HEK293 (cell line): ENCODE data around the gene PRR35.

Experiments used
- CTCF ChIA-PET: fragments of 350-600 bp; formaldehyde crosslinking; extraction: SDS; loops from one replicate; lab custom pipeline; 2021; ENCODE audit warnings: antibody characterized with exemption; lab: Yijun Ruan, JAX
- POLR2A ChIA-PET: fragments of 300-600 bp; formaldehyde crosslinking; extraction: SDS; loops from one replicate; lab custom pipeline; 2020; ENCODE audit warnings: antibody characterized with exemption, inconsistent platforms; lab: Yijun Ruan, JAX
- H3K27ac ChIP-seq: fragments of 200-500 bp; sonication (Bioruptor generic); 2 replicates; pipeline ENCODE4 v1.5.1; 2014; ENCODE audit warnings: low read depth, low read length, control low read depth, inconsistent platforms; ENCODE audit errors: extremely low read depth
- H3K36me3 ChIP-seq, 2 experiments: fragments of 200-500 bp in 1 of 2; sonication (Bioruptor generic) in 1 of 2; 1 replicate in 1 of 2; 2 replicates in 1 of 2; pipeline ENCODE4 v1.5.1; 2014 to 2017; ENCODE audit warnings: inconsistent platforms in 2 of 2, low read length in 2 of 2; ENCODE audit not compliant: control insufficient read depth in 2 of 2, insufficient read depth in 1 of 2
- H3K4me1 ChIP-seq: fragments of 200-500 bp; sonication (Bioruptor generic); 2 replicates; pipeline ENCODE4 v1.5.1; 2014; ENCODE audit warnings: mild to moderate bottlenecking, low read length, inconsistent platforms; ENCODE audit not compliant: control insufficient read depth, insufficient read depth
- H3K4me3 ChIP-seq: 2 replicates; pipeline ENCODE4 v1.5.1; 2011; ENCODE audit warnings: low read depth, mild to moderate bottlenecking, control low read depth, low read length, moderate library complexity
- H3K9me3 ChIP-seq: fragments of 200-500 bp; sonication (Bioruptor generic); 2 replicates; pipeline ENCODE4 v1.5.1; 2014; ENCODE audit warnings: low read depth, low read length, inconsistent platforms; ENCODE audit not compliant: control insufficient read depth, insufficient read depth
- GFI1B ChIP-seq: fragments of 450-650 bp; formaldehyde crosslinking; IDR thresholded peaks from 2 replicates; pipeline ENCODE4 v1.5.1; 2016; ENCODE audit warnings: missing biosample characterization, missing genetic modification characterization
- GLIS1 ChIP-seq: fragments of 450-650 bp; formaldehyde crosslinking; IDR thresholded peaks from 2 replicates; pipeline ENCODE4 v1.5.1; 2016; ENCODE audit warnings: missing biosample characterization, missing genetic modification characterization
- KLF16 ChIP-seq: fragments of 450-650 bp; formaldehyde crosslinking; IDR thresholded peaks from 2 replicates; pipeline ENCODE4 v1.5.1; 2017; ENCODE audit warnings: missing biosample characterization, missing genetic modification characterization
- PRDM6 ChIP-seq: fragments of 450-650 bp; formaldehyde crosslinking; IDR thresholded peaks from 2 replicates; pipeline ENCODE4 v1.5.1; 2017; ENCODE audit warnings: missing biosample characterization, missing genetic modification characterization
- RBAK ChIP-seq: fragments of 450-650 bp; formaldehyde crosslinking; IDR thresholded peaks from 2 replicates; pipeline ENCODE4 v1.5.1; 2016; ENCODE audit warnings: missing biosample characterization, missing genetic modification characterization
- ZBTB6 ChIP-seq: fragments of 450-650 bp; formaldehyde crosslinking; IDR thresholded peaks from 2 replicates; pipeline ENCODE4 v1.5.1; 2017; ENCODE audit warnings: missing biosample characterization, missing genetic modification characterization
- ZIC2 ChIP-seq: fragments of 450-650 bp; formaldehyde crosslinking; IDR thresholded peaks from 2 replicates; pipeline ENCODE4 v1.5.1; 2016; ENCODE audit warnings: missing biosample characterization, missing genetic modification characterization
- ZNF174 ChIP-seq: fragments of 450-650 bp; formaldehyde crosslinking; IDR thresholded peaks from 2 replicates; pipeline ENCODE4 v1.5.0; 2017; ENCODE audit warnings: missing biosample characterization, mild to moderate bottlenecking, missing genetic modification characterization
- ZNF175 ChIP-seq: fragments of 450-650 bp; formaldehyde crosslinking; IDR thresholded peaks from 2 replicates; pipeline ENCODE4 v1.5.1; 2016; ENCODE audit warnings: missing biosample characterization, missing genetic modification characterization
- ZNF214 ChIP-seq: fragments of 450-650 bp; formaldehyde crosslinking; IDR thresholded peaks from 2 replicates; pipeline ENCODE4 v1.5.1; 2017; ENCODE audit warnings: missing biosample characterization, mild to moderate bottlenecking, missing genetic modification characterization, borderline replicate concordance
- ZNF280C ChIP-seq: fragments of 450-650 bp; formaldehyde crosslinking; IDR thresholded peaks from 2 replicates; pipeline ENCODE4 v1.5.1; 2016; ENCODE audit warnings: missing biosample characterization, missing genetic modification characterization
- ZNF292 ChIP-seq: fragments of 450-650 bp; formaldehyde crosslinking; IDR thresholded peaks from 2 replicates; pipeline ENCODE4 v1.5.1; 2016; ENCODE audit warnings: low read depth, missing biosample characterization, missing genetic modification characterization, borderline replicate concordance
- ZNF350 ChIP-seq: fragments of 450-650 bp; formaldehyde crosslinking; IDR thresholded peaks from 2 replicates; pipeline ENCODE4 v1.5.0; 2017; ENCODE audit warnings: missing biosample characterization, mild to moderate bottlenecking, missing genetic modification characterization
- ZNF416 ChIP-seq: fragments of 450-650 bp; formaldehyde crosslinking; IDR thresholded peaks from 2 replicates; pipeline ENCODE4 v1.5.1; 2016; ENCODE audit warnings: missing biosample characterization, missing genetic modification characterization
- ZNF473 ChIP-seq: fragments of 450-650 bp; formaldehyde crosslinking; IDR thresholded peaks from 2 replicates; pipeline ENCODE4 v1.5.1; 2017; ENCODE audit warnings: missing biosample characterization, missing genetic modification characterization
- ZNF560 ChIP-seq: fragments of 450-650 bp; formaldehyde crosslinking; IDR thresholded peaks from 2 replicates; pipeline ENCODE4 v1.5.1; 2017; ENCODE audit warnings: missing biosample characterization, missing genetic modification characterization, borderline replicate concordance
- ZNF621 ChIP-seq: fragments of 450-650 bp; formaldehyde crosslinking; IDR thresholded peaks from 2 replicates; pipeline ENCODE4 v1.5.1; 2017; ENCODE audit warnings: missing biosample characterization, missing genetic modification characterization
- ZNF654 ChIP-seq: fragments of 450-650 bp; formaldehyde crosslinking; IDR thresholded peaks from 2 replicates; pipeline ENCODE4 v1.5.1; 2016; ENCODE audit warnings: low read depth, missing biosample characterization, missing genetic modification characterization
- ZNF792 ChIP-seq: fragments of 450-650 bp; formaldehyde crosslinking; IDR thresholded peaks from 2 replicates; pipeline ENCODE4 v1.5.1; 2016; ENCODE audit warnings: missing biosample characterization, missing genetic modification characterization
- ZNF830 ChIP-seq: fragments of 450-650 bp; IDR thresholded peaks from 2 replicates; pipeline ENCODE4 v1.5.0; 2018; ENCODE audit warnings: missing biosample characterization, missing genetic modification characterization, low read depth, mild to moderate bottlenecking, moderate library complexity
- ZXDB ChIP-seq: fragments of 450-650 bp; formaldehyde crosslinking; IDR thresholded peaks from 2 replicates; pipeline ENCODE4 v1.5.1; 2016; ENCODE audit warnings: missing biosample characterization, missing genetic modification characterization

PRR35 gene

GRCh38 chr16:560204-560700 is at the start of gene PRR35:
TSS of gene PRR35 (plus strand) at chr16:560394. CDS start at chr16:563295, 2,901 bp downstream.
- H3K4me1 ChIP-seq = no peaks in the 10 kb centered on the region; the same call in 1 of the 2 replicates
- no peak for TF ChIP-seq ZNF416 (tag by site-specific recombination)
- no peak for TF ChIP-seq ZXDB (tag by site-specific recombination)
- TF ChIP-seq PRDM6 (tag by site-specific recombination) = no peak
- peak; percentile 13; the same call in 1 of the 2 replicates for TF ChIP-seq ZBTB6
- POLR2A ChIA-PET = no interaction called here
- no peak within 1 kb of the TSS; the same call in 1 of the 2 replicates for H3K27ac ChIP-seq
- no peaks in the 10 kb centered on the region for H3K36me3 ChIP-seq
- H3K9me3 ChIP-seq = no peaks in the 10 kb centered on the region
- CTCF ChIA-PET = no interaction called here
- no peak within 1 kb of the TSS for H3K4me3 ChIP-seq

- no peaks in the 10 kb centered on the region for H3K4me1 ChIP-seq
- H3K27ac ChIP-seq = no peak overlapping the region
- TF ChIP-seq ZNF560 (tag by site-specific recombination) (no peak), ZNF174 (tag by site-specific recombination) (no peak), GLIS1 (tag by site-specific recombination) (no peak), ZIC2 (tag by site-specific recombination) (peak; percentile 98), ZNF175 (no peak), RBAK (tag by site-specific recombination) (no peak)
- no peak overlapping the region for H3K4me3 ChIP-seq
- ChIA-PET CTCF (interaction anchor here (0.6 kb wide), 1 partner anchor 419 kb away, joined by 4 read pairs; no protein-coding TSS in a partner anchor), POLR2A (no interaction called here)
- no peaks in the 10 kb centered on the region for H3K9me3 ChIP-seq
- peaks cover 0 to 49% of the 10 kb centered on the region in 2 experiments; a peak in 2 of 3 replicates for H3K36me3 ChIP-seq
Measured at GRCh38 chr16:512802-513201, 47.4 kb upstream of the PRR35 start.

- peaks cover 0 to 52% of the 10 kb centered on the region in 2 experiments; a peak in 2 of 3 replicates for H3K36me3 ChIP-seq
Measured at GRCh38 chr16:513950-514349, 46.2 kb upstream of the PRR35 start.

More at GRCh38 chr16:513950-514349, 46.2 kb upstream of the PRR35 start:
- CTCF ChIA-PET = no interaction called here
- no peak overlapping the region for H3K27ac ChIP-seq
- no peaks in the 10 kb centered on the region for H3K9me3 ChIP-seq
- TF ChIP-seq ZNF654 (tag by site-specific recombination) = no peak
- TF ChIP-seq ZNF214 (tag by site-specific recombination) = no peak
- TF ChIP-seq ZNF621 = no peak
- no peak for TF ChIP-seq ZNF280C (tag by site-specific recombination)
- no peak for TF ChIP-seq ZNF792 (tag by site-specific recombination)
- TF ChIP-seq KLF16 (tag by site-specific recombination) = no peak
- TF ChIP-seq ZNF830 (tag by site-specific recombination) = no peak
- TF ChIP-seq ZNF473 = no peak
- TF ChIP-seq ZNF292 (tag by site-specific recombination) = no peak
- TF ChIP-seq ZNF350 (tag by site-specific recombination) = no peak
- TF ChIP-seq GFI1B = no peak
- TF ChIP-seq, all 188 proteins: peak for 0
- H3K4me1 ChIP-seq = no peaks in the 10 kb centered on the region
- no peak overlapping the region for H3K4me3 ChIP-seq
- POLR2A ChIA-PET = interaction anchor here (0.6 kb wide), 1 partner anchor 13 kb away, joined by 4 read pairs; no protein-coding TSS in a partner anchor
